ENCODE measurements around the gene CAMK2N1.
A peak's percentile ranks its signal among the peaks of the same experiment; 100 is the strongest.

The CAMK2N1 gene

DNA sequence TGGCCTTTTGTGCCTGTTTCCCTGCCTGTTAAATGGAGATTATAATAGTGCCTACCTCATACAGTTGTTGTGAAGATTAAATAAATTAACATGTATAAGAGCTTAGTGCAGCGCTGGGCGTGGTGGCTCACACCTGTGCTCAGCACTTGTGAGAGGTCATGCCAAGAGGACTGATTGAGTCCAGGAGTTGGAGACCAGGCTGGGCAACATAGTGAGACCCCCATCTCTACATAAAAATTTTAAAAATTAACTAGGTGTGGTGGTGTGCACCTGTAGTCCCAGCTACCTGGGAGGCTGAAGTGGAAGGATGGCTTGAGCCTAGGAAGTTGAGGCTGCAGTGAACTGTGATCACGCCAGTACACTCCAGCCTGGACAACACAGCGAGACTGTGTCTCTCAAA is 12.1 kb downstream of the CAMK2N1 start:
- TF ChIP-seq, protein P1, sequence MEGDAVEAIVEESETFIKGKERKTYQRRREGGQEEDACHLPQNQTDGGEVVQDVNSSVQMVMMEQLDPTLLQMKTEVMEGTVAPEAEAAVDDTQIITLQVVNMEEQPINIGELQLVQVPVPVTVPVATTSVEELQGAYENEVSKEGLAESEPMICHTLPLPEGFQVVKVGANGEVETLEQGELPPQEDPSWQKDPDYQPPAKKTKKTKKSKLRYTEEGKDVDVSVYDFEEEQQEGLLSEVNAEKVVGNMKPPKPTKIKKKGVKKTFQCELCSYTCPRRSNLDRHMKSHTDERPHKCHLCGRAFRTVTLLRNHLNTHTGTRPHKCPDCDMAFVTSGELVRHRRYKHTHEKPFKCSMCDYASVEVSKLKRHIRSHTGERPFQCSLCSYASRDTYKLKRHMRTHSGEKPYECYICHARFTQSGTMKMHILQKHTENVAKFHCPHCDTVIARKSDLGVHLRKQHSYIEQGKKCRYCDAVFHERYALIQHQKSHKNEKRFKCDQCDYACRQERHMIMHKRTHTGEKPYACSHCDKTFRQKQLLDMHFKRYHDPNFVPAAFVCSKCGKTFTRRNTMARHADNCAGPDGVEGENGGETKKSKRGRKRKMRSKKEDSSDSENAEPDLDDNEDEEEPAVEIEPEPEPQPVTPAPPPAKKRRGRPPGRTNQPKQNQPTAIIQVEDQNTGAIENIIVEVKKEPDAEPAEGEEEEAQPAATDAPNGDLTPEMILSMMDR (IDR thresholded peaks at IDR 0.05; ENCODE audit: borderline replicate concordance, control extremely low read depth, extremely low read depth, insufficient read depth, missing control alignments), result no peak
- DNase-seq (ENCODE audit: low spot score), result no peak
- in situ Hi-C loops (cut with MboI; ENCODE audit: low sequenced_read_pairs, unreplicated experiment), result no loop called here

DNA sequence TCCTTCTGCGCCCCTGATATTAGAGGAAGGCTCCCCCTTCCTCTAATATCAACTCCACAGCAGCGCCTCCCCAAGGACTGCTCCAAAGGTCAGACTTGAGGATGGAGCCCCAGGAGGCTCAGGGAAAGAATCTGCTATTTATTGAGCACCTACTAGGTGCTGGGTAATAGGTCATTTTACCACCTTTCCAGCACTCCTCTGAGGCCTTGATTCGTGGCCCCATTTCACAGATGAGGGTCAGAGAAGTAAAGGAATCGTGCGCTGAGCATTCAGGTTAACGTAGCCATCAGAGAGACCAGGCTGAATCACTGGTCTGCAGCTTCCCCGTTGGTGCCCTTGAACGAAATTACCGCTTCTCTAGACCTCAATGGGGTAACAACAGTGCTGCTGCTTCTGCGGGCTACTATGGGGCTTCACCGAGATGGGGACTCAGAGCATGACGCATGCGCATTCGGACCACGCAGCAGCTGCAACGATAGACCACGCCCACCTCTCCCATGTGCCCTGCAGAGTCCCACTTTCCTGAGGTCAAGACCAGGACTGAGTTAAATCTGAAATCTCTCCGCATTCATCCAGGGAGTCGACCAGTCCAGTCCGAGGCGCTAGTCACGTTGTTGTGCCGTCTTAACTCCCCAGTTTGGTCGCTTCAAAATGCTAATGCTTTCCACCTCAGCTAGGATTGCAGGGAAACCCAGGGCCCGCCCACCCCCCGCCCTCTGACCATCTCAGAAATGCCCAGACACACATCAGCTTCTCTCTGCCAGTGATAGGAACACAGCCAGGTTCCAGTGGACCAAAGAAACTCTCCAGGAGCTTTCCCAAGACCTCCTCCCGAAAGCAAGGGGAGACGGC is 12.9 kb downstream of the CAMK2N1 start:
- in situ Hi-C loops (cut with MboI; ENCODE audit: low sequenced_read_pairs, unreplicated experiment), result no loop called here
- DNase-seq (ENCODE audit: low spot score), result peak; percentile 75
- TF ChIP-seq, protein P1 (IDR thresholded peaks at IDR 0.05; ENCODE audit: borderline replicate concordance, control extremely low read depth, extremely low read depth, insufficient read depth, missing control alignments), result no peak

DNA sequence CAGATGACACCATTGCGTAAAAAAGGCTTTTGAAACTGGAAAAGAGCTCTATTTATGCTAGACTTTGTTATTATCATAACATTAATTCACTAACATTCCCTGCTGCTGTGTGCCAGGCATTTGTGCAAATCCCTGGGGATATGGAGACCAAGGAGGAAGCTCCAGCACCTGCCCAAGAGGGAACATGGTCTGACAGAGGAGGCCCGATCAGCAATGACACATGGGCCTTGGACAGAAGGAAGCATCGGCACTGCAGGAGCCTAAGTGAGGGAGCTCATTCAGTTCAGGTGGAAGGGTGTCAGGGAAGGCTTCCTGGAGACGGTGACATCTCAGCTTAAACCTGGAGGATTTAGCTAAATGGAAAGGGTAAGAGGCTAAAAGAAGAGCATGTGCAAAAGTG is 13.9 kb downstream of the CAMK2N1 start:
- DNase-seq (ENCODE audit: low spot score), result no peak
- TF ChIP-seq, protein P1 (IDR thresholded peaks at IDR 0.05; ENCODE audit: borderline replicate concordance, control extremely low read depth, extremely low read depth, insufficient read depth, missing control alignments), result no peak
- in situ Hi-C loops (cut with MboI; ENCODE audit: low sequenced_read_pairs, unreplicated experiment), result no loop called here

DNA sequence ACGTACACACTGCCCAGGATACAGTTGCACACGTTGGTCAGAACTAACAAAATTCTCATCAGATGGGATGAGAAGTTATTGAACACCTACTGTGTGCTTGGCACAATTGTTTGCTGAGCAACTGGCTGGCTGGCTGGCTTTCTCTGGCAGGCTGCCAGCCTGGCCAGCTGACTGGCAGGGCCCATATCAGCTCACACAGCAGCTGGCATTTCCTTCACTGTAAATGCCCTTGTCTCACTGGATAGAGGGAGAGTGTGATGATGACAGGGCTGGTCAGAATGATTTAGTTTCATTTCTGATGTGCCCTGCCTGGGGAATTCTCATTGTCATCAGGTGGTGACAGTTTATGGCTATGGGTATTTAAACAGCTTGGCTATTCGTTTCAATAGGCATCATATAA is 15.8 kb downstream of the CAMK2N1 start:
- TF ChIP-seq, protein P1 (IDR thresholded peaks at IDR 0.05; ENCODE audit: borderline replicate concordance, control extremely low read depth, extremely low read depth, insufficient read depth, missing control alignments), result no peak
- no peak for DNase-seq (ENCODE audit: low spot score)
- in situ Hi-C loops (cut with MboI; ENCODE audit: low sequenced_read_pairs, unreplicated experiment), result no loop called here

DNA sequence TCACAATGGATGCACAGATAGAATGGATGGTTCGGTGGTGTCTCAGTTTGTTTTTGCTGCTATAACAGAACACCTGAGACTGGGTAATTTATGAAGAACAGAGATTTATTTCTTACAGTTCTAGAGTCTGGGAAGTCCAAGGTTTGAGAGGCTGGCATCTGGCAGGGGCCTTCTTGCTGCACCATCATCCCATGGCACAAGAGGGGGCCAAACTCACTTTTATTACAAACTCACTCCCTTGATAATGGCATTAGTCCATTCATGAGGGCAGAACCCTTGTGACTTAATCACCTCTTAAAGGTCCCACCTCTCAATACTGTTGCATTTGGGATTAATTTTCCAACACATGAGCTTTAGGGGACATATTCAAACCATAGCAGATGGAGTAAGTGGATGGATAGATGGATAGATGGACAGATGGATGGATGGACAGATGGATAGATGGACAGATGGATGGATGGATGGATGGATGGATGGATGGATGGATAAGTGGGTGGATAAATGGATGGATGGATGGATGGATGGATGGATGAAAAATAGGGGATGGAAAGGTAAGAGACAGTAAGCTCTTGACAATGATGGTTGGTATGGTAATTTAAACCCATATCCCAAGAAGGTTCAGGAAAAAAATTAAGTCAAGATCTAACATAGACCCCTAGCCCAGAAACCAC is 16.5 kb downstream of the CAMK2N1 start:
- in situ Hi-C loops (cut with MboI; ENCODE audit: low sequenced_read_pairs, unreplicated experiment), result no loop called here
- no peak for DNase-seq (ENCODE audit: low spot score)
- TF ChIP-seq, protein P1 (IDR thresholded peaks at IDR 0.05; ENCODE audit: borderline replicate concordance, control extremely low read depth, extremely low read depth, insufficient read depth, missing control alignments), result no peak

DNA sequence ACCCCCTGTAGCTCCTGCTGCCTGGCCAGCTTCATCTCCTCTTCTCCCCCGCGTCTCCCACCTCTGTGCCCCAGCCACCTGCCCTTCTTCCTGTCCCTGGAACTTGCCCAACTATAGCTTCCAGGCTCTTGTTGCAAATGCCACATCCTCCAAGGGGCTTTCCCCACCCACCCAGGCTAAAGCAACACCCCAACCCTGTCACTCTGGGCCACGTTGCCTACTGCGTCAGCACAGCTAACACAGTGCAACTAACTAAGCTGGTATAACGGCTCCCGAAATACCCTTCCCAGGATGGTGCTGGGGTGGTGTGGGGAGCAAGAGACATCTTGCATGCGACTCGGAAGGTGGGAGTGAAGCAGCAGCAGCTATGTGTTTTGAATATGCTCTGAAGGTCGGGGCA is 19.7 kb downstream of the CAMK2N1 start:
- TF ChIP-seq, protein P1 (IDR thresholded peaks at IDR 0.05; ENCODE audit: borderline replicate concordance, control extremely low read depth, extremely low read depth, insufficient read depth, missing control alignments), result no peak
- in situ Hi-C loops (cut with MboI; ENCODE audit: low sequenced_read_pairs, unreplicated experiment), result no loop called here
- DNase-seq (ENCODE audit: low spot score), result peak; percentile 54
